ENCODE measurements around the gene ITIH4.
A peak's percentile ranks its signal among the peaks of the same experiment; 100 is the strongest.

ITIH4 gene

GRCh38 chr3:52830535-52831258, at the start of gene ITIH4:
TSS of gene ITIH4 (minus strand) at chr3:52830672. CDS start at chr3:52830642, 30 bp downstream.
- DNase-seq (no peak), ATAC-seq (no peak)

- ATAC-seq (no peak), DNase-seq (no peak)
Measured at GRCh38 chr3:52880047-52880446, 49.6 kb upstream of the ITIH4 start.

DNA sequence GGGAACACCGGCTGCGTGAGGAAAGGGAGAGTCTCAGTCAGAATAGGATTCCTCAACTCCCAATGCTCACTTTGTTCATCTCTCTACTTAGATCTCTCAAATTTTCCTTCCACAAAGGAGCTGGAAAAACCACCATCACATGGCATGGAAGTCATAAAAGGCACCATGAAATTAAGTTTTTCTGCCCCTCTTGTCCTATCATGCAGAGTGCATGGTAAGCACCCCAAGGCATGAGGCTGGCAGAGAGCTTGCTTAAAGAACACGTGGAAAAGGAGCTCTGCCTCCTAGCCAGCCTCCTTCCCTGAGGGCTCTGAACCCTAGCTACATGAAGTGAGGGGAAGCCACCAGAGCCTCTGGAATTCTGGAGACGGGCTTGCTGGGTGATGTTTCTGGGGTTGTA, 49.1 kb upstream of the ITIH4 start:
- ATAC-seq (no peak), DNase-seq (no peak)

GRCh38 chr3:52879090-52879489, 48.6 kb upstream of the ITIH4 start:
- no peak for ATAC-seq
- DNase-seq: no peak

- DNase-seq: no peak
- no peak for ATAC-seq
Measured at GRCh38 chr3:52877085-52877484, 46.6 kb upstream of the ITIH4 start.

GRCh38 chr3:52874864-52875587, 44.6 kb upstream of the ITIH4 start:
- DNase-seq (no peak), ATAC-seq (peak; percentile 73)

DNA sequence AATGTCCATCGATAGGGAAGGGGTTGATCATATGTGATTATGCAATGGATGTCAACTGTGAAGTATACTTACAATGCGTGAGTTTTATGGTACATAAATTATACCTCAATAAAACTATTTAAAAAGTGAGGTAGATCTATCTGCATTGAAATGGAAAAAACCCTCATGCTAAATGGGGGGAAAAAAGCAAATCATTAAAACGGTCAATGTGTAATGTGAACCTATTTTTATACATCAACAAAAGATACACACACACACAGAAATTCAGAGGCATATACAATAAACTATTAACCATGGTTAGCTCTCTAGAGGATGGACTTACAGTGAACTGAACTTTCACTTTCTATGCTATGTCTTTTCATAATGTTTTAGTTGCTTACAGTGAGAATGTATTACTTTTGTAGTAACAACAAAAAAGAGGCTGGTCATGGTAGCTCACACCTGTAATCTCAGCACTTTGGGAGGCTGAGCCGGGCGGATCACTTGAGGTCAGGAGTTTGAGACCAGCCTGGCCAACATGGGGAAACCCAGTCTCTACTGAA, 43.8 kb upstream of the ITIH4 start:
- DNase-seq (no peak), ATAC-seq (no peak)

DNA sequence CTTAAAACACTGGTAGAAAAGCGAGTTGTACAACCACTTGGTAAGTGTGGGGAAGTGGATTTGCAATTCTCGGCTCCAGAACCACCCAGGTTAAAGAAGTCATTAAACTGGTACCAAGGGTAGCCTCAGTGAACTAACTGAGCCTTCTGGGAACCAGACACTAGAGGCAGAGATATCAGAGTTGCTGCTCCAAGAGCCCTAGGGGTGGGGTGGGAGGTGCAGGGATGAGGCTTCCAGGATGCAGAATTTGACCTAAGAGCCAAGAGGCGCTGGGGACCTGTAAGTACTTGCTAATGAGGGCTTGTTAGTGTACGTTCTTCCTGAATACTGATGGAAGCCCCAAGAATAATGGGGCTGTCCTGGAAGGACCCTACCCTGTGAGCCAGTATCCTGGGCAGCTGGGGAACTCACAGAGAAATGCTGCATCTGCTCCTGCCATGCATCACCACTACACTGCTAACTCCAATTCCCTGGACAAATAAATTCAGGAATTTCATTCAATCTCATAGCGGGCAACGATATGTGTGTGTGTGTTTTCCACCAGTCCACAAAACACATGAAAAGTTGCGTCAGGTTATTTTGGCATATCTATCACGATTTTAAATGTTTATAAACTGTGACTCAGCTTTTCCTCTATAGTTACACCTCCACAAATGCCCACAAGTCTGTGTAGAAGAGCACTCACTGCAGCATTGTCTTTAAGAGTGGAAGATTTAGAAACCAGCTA, 43.1 kb upstream of the ITIH4 start:
- no peak for DNase-seq

DNA sequence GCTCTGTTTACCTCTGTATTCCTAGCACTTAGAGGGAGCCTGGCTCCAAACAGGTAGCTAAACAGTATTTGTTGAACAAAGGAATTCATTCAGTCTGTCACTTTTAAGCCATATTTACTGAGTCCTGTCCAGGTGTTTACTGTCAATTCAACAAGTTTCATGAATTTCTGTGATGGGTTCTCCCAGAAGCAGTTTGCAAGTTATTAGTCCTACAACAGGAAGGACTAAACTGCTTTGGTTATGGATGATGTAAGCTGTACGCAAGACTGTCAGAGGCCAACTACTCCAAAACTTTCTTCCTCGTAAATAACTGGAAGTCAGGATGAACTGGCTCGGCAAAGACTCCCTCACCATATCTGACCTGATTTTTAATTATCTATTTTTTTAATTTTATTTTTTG, 41.8 kb upstream of the ITIH4 start:
- ATAC-seq: no peak

More for the DNA sequence above, 43.1 kb upstream of the ITIH4 start:
- no peak for ATAC-seq

DNA sequence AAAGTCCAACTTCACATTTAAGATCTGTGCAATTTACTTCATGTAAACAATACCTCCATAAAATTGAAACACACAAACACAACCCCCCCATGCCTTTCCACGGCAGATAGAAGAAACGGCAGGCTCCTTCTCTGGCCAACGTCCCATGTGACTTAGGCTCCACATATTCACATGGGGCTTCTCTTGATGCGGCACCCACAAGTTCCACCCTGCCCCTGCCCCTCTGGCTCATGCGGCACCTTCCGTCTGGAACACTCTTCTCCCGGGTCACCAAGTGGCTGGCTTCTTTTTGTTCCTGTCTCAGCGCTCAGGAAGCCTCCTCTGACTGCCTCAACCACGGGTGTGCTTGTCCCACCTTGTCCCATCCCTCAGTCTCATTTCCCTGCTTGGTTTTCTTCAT, 41.3 kb upstream of the ITIH4 start:
- no peak for ATAC-seq
- DNase-seq: no peak

More for the DNA sequence above, 41.8 kb upstream of the ITIH4 start:
- no peak for DNase-seq

- DNase-seq (no peak), ATAC-seq (no peak)
Measured at GRCh38 chr3:52870471-52870870, 40.0 kb upstream of the ITIH4 start.

DNA sequence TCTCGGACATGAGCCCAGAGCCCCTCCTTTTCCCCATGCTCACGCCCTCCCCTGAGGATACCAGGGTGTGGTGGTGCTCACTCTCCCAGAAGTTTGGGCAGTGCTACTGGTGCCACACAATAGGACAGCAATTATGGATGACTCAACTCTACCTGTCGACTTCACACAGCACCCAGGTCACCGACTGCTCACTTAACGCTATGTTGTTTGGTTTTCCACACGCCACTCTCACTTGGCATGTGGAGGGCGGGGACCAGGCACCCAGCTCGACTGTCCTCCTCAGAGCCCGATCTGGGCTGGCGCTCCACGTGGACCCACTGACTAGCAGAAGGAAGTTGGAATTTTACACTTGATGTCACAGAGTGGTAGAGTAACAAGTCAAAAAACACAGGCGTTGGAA, 36.0 kb upstream of the ITIH4 start:
- ATAC-seq: no peak
- no peak for DNase-seq

- ATAC-seq (no peak), DNase-seq (no peak)
Measured at GRCh38 chr3:52865994-52866393, 35.5 kb upstream of the ITIH4 start.

- no peak for ATAC-seq
- no peak for DNase-seq
Measured at GRCh38 chr3:52860424-52860768, 29.9 kb upstream of the ITIH4 start.

DNA sequence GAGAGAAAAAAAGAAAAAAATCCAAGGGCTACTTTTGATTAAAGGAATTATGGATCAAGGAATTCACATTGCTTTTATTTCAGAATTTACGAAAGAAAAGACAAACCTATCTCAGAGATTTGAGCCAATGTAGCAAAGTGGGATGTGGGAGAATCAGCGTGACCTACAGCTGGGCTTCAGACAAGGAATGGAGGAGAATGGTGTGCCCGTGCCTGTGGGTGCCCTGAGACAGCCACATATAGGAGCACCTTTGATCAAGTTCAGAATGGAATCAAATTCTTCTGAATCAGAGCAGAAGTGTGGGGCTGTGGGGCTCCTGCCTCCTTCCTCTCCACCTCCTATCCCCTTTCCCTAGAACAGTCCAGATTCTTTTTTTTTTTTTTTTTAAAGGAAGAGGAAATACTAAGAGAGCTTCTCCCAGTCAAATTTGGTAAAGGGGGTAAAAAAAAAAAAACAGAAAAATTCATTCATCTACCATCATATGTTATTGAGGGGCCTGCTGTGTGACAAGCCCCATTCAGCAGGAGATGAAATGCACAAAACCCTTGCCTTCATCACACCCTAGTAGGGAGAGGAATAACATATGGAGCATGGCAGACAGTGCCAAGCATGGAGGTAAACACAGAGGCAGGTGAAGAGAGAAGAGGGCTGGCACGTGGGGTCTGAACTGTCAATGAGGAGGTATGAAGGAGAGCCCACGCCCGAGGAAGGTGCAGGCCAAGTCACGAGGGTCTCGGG, 29.4 kb upstream of the ITIH4 start:
- DNase-seq (no peak), ATAC-seq (no peak)

DNA sequence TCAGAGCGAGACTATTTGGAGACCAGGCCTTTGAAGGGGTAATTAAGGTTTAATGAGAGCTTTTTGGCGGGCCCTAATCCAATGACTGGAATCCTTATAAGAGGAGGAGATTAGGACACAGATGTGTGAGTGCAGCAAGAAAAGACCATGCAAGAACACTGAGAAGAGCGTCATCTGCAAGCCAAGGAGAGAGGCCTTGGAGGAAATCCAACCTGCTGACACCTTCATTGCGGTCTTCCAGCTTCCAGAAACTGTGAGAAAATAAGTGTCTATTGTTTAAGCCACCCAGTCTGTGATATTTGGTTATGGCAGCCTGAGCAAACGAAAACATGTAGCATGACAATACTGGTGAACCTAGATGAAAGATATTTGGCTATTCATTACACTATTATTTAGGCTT, 27.4 kb upstream of the ITIH4 start:
- DNase-seq (no peak), ATAC-seq (no peak)

DNA sequence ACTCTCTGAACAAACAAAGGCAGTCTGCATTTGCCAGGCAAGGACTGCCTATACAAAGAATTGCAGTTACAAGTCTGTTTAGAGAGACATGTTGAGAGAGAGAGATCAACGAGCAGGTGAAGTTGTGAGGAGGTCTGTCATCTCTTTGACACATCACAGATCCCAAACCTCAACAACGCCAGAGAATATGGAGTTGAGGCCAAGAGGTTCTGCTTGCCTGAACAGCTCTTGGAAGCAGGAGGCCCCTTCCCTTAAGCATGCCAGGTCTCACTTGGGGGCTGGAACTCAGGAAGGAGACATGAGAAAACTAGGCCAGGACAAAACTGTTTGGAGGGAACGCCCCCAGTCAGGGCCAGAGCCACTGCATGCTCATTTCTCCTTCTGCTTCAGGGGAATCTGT, 26.7 kb upstream of the ITIH4 start:
- DNase-seq (no peak), ATAC-seq (no peak)

DNA sequence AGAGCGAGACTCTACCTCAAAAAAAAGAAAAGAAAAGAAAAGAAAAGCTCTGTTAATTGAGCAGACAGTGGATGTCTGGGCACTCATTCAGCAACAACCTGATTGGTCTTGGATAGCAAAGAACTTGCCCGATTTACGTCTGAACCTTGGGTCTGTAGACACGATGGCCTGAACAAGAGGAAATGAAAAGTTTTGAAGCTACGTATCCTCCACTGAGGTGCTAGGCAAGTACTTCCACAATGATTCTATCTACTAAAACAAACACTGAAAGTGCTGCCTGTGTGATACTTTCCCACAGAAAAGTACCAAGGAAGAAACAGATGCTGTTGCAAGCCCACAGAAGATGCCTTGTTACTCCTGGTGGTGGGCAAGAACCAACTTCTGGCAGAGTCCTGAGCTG, 26.2 kb upstream of the ITIH4 start:
- ATAC-seq (no peak), DNase-seq (no peak)

- ATAC-seq (no peak), DNase-seq (no peak)
Measured at GRCh38 chr3:52854013-52854412, 23.5 kb upstream of the ITIH4 start.

- DNase-seq (no peak), ATAC-seq (no peak)
Measured at GRCh38 chr3:52852419-52852818, 21.9 kb upstream of the ITIH4 start.

DNA sequence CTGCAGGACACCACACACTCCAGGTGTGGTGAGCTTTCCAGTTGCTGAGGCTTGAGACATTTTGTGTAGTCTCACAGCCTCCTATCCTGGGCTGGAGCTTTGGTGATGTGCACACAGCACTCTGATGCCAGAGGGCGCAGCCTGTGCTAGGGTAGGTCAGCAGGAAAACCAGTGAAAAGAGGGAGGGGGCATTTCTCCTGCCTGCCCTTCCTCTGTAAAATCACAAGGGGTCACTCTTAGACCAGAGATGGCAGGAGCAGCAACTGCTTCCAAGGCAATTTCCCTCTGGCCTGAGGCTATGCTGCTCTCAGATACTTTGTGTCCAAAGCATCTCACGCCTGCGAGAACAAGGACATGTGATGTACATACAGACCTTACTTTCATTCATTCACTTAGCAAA, 20.9 kb upstream of the ITIH4 start:
- DNase-seq (peak; percentile 7), ATAC-seq (peak; percentile 67)

DNA sequence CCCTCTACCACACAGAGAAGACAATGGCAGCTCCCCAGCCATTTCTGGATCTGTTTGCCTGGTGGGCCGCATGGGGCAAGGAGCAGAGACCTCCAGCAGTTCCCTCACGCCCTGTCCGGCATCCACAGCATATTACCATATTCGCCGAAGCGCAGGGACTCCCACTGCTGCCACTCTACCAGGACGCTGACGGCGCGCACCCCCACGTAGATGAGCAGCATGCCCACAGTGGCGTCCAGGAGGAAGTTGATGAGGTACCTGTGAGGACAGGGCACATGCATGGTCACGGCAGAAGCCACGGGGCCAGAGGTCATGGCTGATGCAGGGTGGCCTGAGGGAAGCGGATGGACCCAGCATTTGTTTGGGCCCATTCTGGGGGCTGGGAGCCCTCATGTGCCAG, 19.2 kb upstream of the ITIH4 start:
- no peak for DNase-seq
- ATAC-seq: no peak

All from stimulated activated naive CD8-positive, alpha-beta T cell treated with anti-CD3 and anti-CD28 coated beads, Interleukin-15, Interleukin-2, amounts not matched to agents 100 U/mL and 50 U/mL, for 24 hours (primary cell).